Chondrocyte (in vitro differentiated cells): ENCODE results near the gene SERPINA3. TPM values are rescaled to one million over a fixed set of nuclear protein-coding genes. Genes with fewer than 3 reads are reported as not detected.

Experiments
- DNase-seq: peaks from one replicate; pipeline ENCODE4 v3.0.0; 2021; ENCODE audit warnings: mixed read lengths, low spot score
- H3K27ac Mint-ChIP-seq: one replicate; pipeline ENCODE4 v1.8.0; 2021; ENCODE audit warnings: mild to moderate bottlenecking, moderate library complexity, mixed read lengths; ENCODE audit not compliant: unreplicated experiment
- H3K27me3 Mint-ChIP-seq: 2 replicates; pipeline ENCODE4 v1.8.0; 2021; ENCODE audit warnings: low read depth, mixed read lengths
- H3K36me3 Mint-ChIP-seq: 2 replicates; pipeline ENCODE4 v1.8.0; 2021; ENCODE audit warnings: low read depth, mixed read lengths
- H3K4me1 Mint-ChIP-seq: 2 replicates; pipeline ENCODE4 v1.8.0; 2021; ENCODE audit warnings: low read depth, mild to moderate bottlenecking, mixed read lengths
- H3K4me3 Mint-ChIP-seq: one replicate; pipeline ENCODE4 v1.8.0; 2021; ENCODE audit warnings: mild to moderate bottlenecking, moderate library complexity, mixed read lengths; ENCODE audit not compliant: unreplicated experiment
- H3K9me3 Mint-ChIP-seq: 2 replicates; pipeline ENCODE4 v1.8.0; 2021; ENCODE audit warnings: low read depth, mixed read lengths
- CTCF ChIP-seq: fragments of 200-600 bp; sonication (generic); IDR thresholded peaks from 2 replicates; pipeline ENCODE4 v1.5.0; 2021; ENCODE audit warnings: antibody characterized with exemption, mild to moderate bottlenecking, moderate library complexity
- total RNA-seq: library from RNA; stranded (reverse); gene quantifications from 3 replicates; pipeline ENCODE4 v1.2.1, GENCODE V29; 2021

Gene SERPINA3
- total RNA-seq, 1 donor from 2014 or later, result 3.6 TPM

GRCh38 chr14:94597788-94598187, 14.4 kb upstream of the SERPINA3 start:
- no peaks in the 10 kb centered on the region for H3K27me3 Mint-ChIP-seq
- no peak overlapping the region for H3K4me3 Mint-ChIP-seq
- DNase-seq, result peak; percentile 59
- H3K4me1 Mint-ChIP-seq, result peaks cover 40% of the 10 kb centered on the region
- H3K9me3 Mint-ChIP-seq, result peaks cover 3% of the 10 kb centered on the region
- no peak for TF ChIP-seq CTCF
- no peak overlapping the region for H3K27ac Mint-ChIP-seq
- H3K36me3 Mint-ChIP-seq, result no peaks in the 10 kb centered on the region

GRCh38 chr14:94598506-94598815, 13.7 kb upstream of the SERPINA3 start:
- no peaks in the 10 kb centered on the region for H3K36me3 Mint-ChIP-seq
- peak overlapping the region; percentile 98 for H3K27ac Mint-ChIP-seq
- peaks cover 3% of the 10 kb centered on the region for H3K9me3 Mint-ChIP-seq
- no peaks in the 10 kb centered on the region for H3K27me3 Mint-ChIP-seq
- H3K4me1 Mint-ChIP-seq, result peaks cover 40% of the 10 kb centered on the region
- peak; percentile 50 for DNase-seq
- no peak for TF ChIP-seq CTCF
- H3K4me3 Mint-ChIP-seq, result no peak overlapping the region

GRCh38 chr14:94598816-94599655, 13.2 kb upstream of the SERPINA3 start:
- DNase-seq, result peak; percentile 57
- peak overlapping the region; percentile 31 for H3K4me3 Mint-ChIP-seq
- H3K4me1 Mint-ChIP-seq, result peaks cover 40% of the 10 kb centered on the region
- TF ChIP-seq CTCF, result no peak
- peak overlapping the region; percentile 98 for H3K27ac Mint-ChIP-seq
- H3K27me3 Mint-ChIP-seq, result no peaks in the 10 kb centered on the region
- H3K9me3 Mint-ChIP-seq, result peaks cover 3% of the 10 kb centered on the region
- no peaks in the 10 kb centered on the region for H3K36me3 Mint-ChIP-seq

GRCh38 chr14:94599656-94600004, 12.6 kb upstream of the SERPINA3 start:
- H3K4me1 Mint-ChIP-seq, result peaks cover 40% of the 10 kb centered on the region
- no peak for TF ChIP-seq CTCF
- H3K27me3 Mint-ChIP-seq, result no peaks in the 10 kb centered on the region
- peak overlapping the region; percentile 98 for H3K27ac Mint-ChIP-seq
- peak overlapping the region; percentile 31 for H3K4me3 Mint-ChIP-seq
- no peaks in the 10 kb centered on the region for H3K36me3 Mint-ChIP-seq
- H3K9me3 Mint-ChIP-seq, result peaks cover 3% of the 10 kb centered on the region
- peak; percentile 44 for DNase-seq

GRCh38 chr14:94600148-94600545, 12.0 kb upstream of the SERPINA3 start:
- H3K36me3 Mint-ChIP-seq, result no peaks in the 10 kb centered on the region
- H3K9me3 Mint-ChIP-seq, result peaks cover 3% of the 10 kb centered on the region
- H3K27me3 Mint-ChIP-seq, result no peaks in the 10 kb centered on the region
- TF ChIP-seq CTCF, result no peak
- H3K4me1 Mint-ChIP-seq, result peaks cover 40% of the 10 kb centered on the region
- peak overlapping the region; percentile 98 for H3K27ac Mint-ChIP-seq
- peak; percentile 58 for DNase-seq
- no peak overlapping the region for H3K4me3 Mint-ChIP-seq
